ENCODE results near the gene PF4V1.

DNA sequence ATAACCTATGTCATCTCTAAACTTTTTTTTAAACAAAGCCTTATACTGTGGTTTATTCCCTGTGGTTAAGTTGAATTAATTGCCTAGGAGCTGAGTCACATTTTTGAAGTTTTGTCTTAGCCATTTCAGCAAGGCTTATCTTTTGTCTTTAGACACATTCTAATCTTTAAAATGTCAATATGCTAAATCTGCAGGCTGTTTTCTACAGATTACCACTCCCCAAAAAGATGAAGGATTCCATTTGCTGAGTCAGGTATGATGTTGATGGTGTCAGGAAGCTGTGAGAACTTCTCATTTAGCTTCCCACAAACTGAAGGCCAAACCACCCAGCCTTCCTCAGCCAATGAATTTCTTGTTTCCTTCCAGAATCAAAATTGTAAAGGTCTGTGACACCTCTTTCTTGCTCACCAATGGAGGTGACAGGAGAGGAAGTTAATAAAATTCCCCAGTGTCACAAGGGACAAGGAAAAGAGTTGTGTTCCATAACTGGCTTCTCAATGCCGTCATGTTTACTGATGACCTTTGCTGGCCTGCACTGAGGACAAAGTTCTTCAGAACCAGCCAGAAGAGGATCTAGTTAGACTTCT, 20.4 kb upstream of the PF4V1 start:
- TF ChIP-seq, protein P1, sequence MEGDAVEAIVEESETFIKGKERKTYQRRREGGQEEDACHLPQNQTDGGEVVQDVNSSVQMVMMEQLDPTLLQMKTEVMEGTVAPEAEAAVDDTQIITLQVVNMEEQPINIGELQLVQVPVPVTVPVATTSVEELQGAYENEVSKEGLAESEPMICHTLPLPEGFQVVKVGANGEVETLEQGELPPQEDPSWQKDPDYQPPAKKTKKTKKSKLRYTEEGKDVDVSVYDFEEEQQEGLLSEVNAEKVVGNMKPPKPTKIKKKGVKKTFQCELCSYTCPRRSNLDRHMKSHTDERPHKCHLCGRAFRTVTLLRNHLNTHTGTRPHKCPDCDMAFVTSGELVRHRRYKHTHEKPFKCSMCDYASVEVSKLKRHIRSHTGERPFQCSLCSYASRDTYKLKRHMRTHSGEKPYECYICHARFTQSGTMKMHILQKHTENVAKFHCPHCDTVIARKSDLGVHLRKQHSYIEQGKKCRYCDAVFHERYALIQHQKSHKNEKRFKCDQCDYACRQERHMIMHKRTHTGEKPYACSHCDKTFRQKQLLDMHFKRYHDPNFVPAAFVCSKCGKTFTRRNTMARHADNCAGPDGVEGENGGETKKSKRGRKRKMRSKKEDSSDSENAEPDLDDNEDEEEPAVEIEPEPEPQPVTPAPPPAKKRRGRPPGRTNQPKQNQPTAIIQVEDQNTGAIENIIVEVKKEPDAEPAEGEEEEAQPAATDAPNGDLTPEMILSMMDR (IDR thresholded peaks at IDR 0.05; ENCODE audit: low read length) = no peak
- no peak for TF ChIP-seq EZH2 (IDR thresholded peaks at IDR 0.05; ENCODE audit: borderline replicate concordance, low read length)
